Ishikawa (cell line): ENCODE results near the gene CEP131.

ENCODE experiments used
- CEBPB ChIP-seq: IDR thresholded peaks from 2 replicates; pipeline ENCODE4 v1.6.1; 2012
- CREB1 ChIP-seq: IDR thresholded peaks from 2 replicates; pipeline ENCODE4 v1.6.1; 2012; ENCODE audit warnings: low read depth
- EP300 ChIP-seq: IDR thresholded peaks from 2 replicates; pipeline ENCODE4 v1.6.1; 2012; ENCODE audit warnings: borderline replicate concordance
- FOXM1 ChIP-seq: IDR thresholded peaks from 2 replicates; pipeline ENCODE4 v1.6.1; 2012; ENCODE audit warnings: low read depth, borderline replicate concordance
- MAX ChIP-seq: IDR thresholded peaks from 2 replicates; pipeline ENCODE4 v1.6.1; 2012
- NFIC ChIP-seq: IDR thresholded peaks from 2 replicates; pipeline ENCODE4 v1.6.1; 2012
- RAD21 ChIP-seq: IDR thresholded peaks from 2 replicates; pipeline ENCODE4 v1.6.1; 2012; ENCODE audit warnings: low read depth
- REST ChIP-seq: IDR thresholded peaks from 2 replicates; pipeline ENCODE4 v1.6.1; 2012; ENCODE audit warnings: low read depth, mild to moderate bottlenecking
- TAF1 ChIP-seq: IDR thresholded peaks from 2 replicates; pipeline ENCODE4 v1.6.1; 2012; ENCODE audit warnings: low read depth, mild to moderate bottlenecking
- TCF12 ChIP-seq: IDR thresholded peaks from 2 replicates; pipeline ENCODE4 v1.6.1; 2012; ENCODE audit warnings: low read depth
- USF1 ChIP-seq: IDR thresholded peaks from 2 replicates; pipeline ENCODE4 v1.6.1; 2012
- YY1 ChIP-seq: IDR thresholded peaks from 2 replicates; pipeline ENCODE4 v1.6.1; 2012; ENCODE audit warnings: low read depth
- ZBTB7A ChIP-seq: IDR thresholded peaks from 2 replicates; pipeline ENCODE4 v1.6.1; 2012; ENCODE audit warnings: low read depth

The CEP131 gene

GRCh38 chr17:81244358-81245023 is 21.7 kb upstream of the CEP131 start:
- TF ChIP-seq NFIC (no peak), USF1 (0 out of 2 replicates have a peak, but pooled peaks have one; percentile 4)

GRCh38 chr17:81243333-81243664 is 20.5 kb upstream of the CEP131 start:
- TF ChIP-seq TAF1, result no peak
- TF ChIP-seq CEBPB, result no peak
- no peak for TF ChIP-seq REST
- no peak for TF ChIP-seq NFIC
- no peak for TF ChIP-seq USF1
- TF ChIP-seq CREB1, result no peak
- no peak for TF ChIP-seq EP300
- TF ChIP-seq TCF12, result no peak
- TF ChIP-seq ZBTB7A, result no peak
- no peak for TF ChIP-seq YY1
- TF ChIP-seq MAX, result no peak
- TF ChIP-seq RAD21, result no peak

GRCh38 chr17:81242421-81243332 is 19.9 kb upstream of the CEP131 start:
- TF ChIP-seq REST (peak; percentile 52; the same call in 1 of the 2 replicates), FOXM1 (no peak)

GRCh38 chr17:81241648-81242420 is 19.1 kb upstream of the CEP131 start:
- TF ChIP-seq RAD21, result peak; percentile 59; the same call in 1 of the 2 replicates
- TF ChIP-seq CREB1, result no peak
- TF ChIP-seq TCF12, result no peak

GRCh38 chr17:81241203-81241602 is 18.4 kb upstream of the CEP131 start:
- no peak for TF ChIP-seq EP300
- no peak for TF ChIP-seq USF1
- TF ChIP-seq CREB1, result no peak
- TF ChIP-seq ZBTB7A, result no peak
- TF ChIP-seq TAF1, result no peak
- TF ChIP-seq YY1, result no peak
- no peak for TF ChIP-seq REST
